GM12875 (cell line): ENCODE results near the gene GREB1.

Experiments used
- H3K4me3 ChIP-seq: one replicate; pipeline ENCODE4 v1.5.1; 2011; ENCODE audit warnings: low read depth, low read length, control low read depth
- CTCF ChIP-seq: IDR thresholded peaks from 2 replicates; pipeline ENCODE4 v1.5.1; 2011; ENCODE audit warnings: low read depth, mild to moderate bottlenecking, control low read depth, inconsistent platforms, low read length, moderate library complexity, borderline replicate concordance; ENCODE audit not compliant: insufficient read depth

The GREB1 gene

GRCh38 chr2:11547912-11548497 lies 14.2 kb downstream of the GREB1 start:
- H3K4me3 ChIP-seq, result no peak overlapping the region
- TF ChIP-seq CTCF, result no peak

GRCh38 chr2:11550302-11550701 lies 16.5 kb downstream of the GREB1 start:
- TF ChIP-seq CTCF, result no peak

GRCh38 chr2:11550901-11551568 lies 17.2 kb downstream of the GREB1 start:
- H3K4me3 ChIP-seq, result no peak overlapping the region
- no peak for TF ChIP-seq CTCF

More at GRCh38 chr2:11550302-11550701, 16.5 kb downstream of the GREB1 start:
- H3K4me3 ChIP-seq, result no peak overlapping the region

GRCh38 chr2:11551569-11552259 lies 17.9 kb downstream of the GREB1 start:
- no peak overlapping the region for H3K4me3 ChIP-seq
- no peak for TF ChIP-seq CTCF

GRCh38 chr2:11552260-11552638 lies 18.4 kb downstream of the GREB1 start:
- TF ChIP-seq CTCF, result no peak
- no peak overlapping the region for H3K4me3 ChIP-seq

GRCh38 chr2:11553661-11554398 lies 20.0 kb downstream of the GREB1 start:
- no peak for TF ChIP-seq CTCF
- no peak overlapping the region for H3K4me3 ChIP-seq
